SK-MEL-5 (cell line): ENCODE data around the gene HAUS5. TPM values are rescaled to one million over a fixed set of nuclear protein-coding genes. Genes with fewer than 3 reads are reported as not detected.
"Not testable (repeated sequence)": the region's sequence is repeated elsewhere in the genome, so short reads cannot be mapped to it uniquely, and the experiment has no call there.

Source experiments
- DNase-seq: peaks from one replicate; pipeline ENCODE4 v3.0.0-alpha.2; 2016; ENCODE audit warnings: low read depth, low spot score
- in situ Hi-C: cut with HindIII; loops from 2 replicates; pipeline ENCODE4 v1.10.0; 2016; ENCODE audit warnings: low sequenced_read_pairs, high pct_unique_total_duplicates, low pct_unique_long_range_greater_than_20kb
- total RNA-seq: library from RNA; depleted of rRNA; stranded (reverse); fragments of >200 nt; shearing (Covaris generic); gene quantifications from 2 replicates; pipeline ENCODE4 v1.2.3, GENCODE V29; 2014

HAUS5 gene
- total RNA-seq, 1 experiment from 2014 or later, result 11.1 TPM

- in situ Hi-C loops, result no loop called here
- no peak for DNase-seq
Measured at GRCh38 chr19:35633727-35634440, 21.3 kb downstream of the HAUS5 start.

- in situ Hi-C loops, result no loop called here
- no peak for DNase-seq
Measured at GRCh38 chr19:35636651-35637050, 24.1 kb downstream of the HAUS5 start.

GRCh38 chr19:35637165-35637564 is 24.6 kb downstream of the HAUS5 start:
- no peak for DNase-seq
- in situ Hi-C loops, result no loop called here

GRCh38 chr19:35639321-35639639 is 26.7 kb downstream of the HAUS5 start:
- no peak for DNase-seq
- in situ Hi-C loops, result no loop called here

DNA sequence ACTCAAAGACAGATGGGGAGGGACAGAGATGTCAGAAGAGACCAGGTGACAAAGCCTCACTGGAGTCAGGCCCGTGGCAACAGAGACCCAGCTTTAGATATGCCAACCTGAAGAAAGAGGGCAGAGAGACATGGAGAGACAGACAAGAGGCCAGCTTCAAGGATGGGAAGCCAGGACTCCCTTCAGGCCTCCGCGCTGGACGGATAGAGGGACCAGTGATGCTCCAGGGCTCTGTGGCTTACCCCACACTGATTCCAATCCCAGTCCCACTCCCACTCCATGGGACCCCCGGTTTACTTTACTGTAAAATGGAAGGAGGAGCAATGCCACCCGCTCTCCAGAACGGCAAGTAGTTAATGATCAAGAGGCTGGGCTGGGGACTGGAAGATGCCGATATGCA is 27.3 kb downstream of the HAUS5 start:
- DNase-seq, result no peak
- in situ Hi-C loops, result no loop called here

DNA sequence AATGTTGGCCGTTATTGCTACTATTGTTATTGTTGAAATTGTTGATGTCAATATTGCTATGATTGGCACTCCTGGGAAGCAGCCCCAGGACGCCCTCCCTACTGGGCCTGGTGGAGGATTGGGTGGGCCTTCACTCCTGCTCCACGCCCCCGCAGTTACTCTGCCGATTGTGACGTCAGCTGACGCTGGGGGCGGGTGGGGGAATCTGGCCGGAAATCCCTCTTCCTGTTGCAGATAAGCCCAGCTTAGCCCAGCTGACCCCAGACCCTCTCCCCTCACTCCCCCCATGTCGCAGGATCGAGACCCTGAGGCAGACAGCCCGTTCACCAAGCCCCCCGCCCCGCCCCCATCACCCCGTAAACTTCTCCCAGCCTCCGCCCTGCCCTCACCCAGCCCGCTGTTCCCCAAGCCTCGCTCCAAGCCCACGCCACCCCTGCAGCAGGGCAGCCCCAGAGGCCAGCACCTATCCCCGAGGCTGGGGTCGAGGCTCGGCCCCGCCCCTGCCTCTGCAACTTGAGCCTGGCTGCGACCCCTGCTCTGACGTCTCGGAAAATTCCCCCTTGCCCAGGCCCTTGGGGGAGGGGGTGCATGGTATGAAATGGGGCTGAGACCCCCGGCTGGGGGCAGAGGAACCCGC is 29.1 kb downstream of the HAUS5 start, which contains the start of gene ETV2:
ETV2 (plus strand) TSS at position 231 of the 637 bp plus-strand sequence. CDS start 716 bp downstream, outside the sequence.
- in situ Hi-C loops, result no loop called here
- DNase-seq, result peak; percentile 16

DNA sequence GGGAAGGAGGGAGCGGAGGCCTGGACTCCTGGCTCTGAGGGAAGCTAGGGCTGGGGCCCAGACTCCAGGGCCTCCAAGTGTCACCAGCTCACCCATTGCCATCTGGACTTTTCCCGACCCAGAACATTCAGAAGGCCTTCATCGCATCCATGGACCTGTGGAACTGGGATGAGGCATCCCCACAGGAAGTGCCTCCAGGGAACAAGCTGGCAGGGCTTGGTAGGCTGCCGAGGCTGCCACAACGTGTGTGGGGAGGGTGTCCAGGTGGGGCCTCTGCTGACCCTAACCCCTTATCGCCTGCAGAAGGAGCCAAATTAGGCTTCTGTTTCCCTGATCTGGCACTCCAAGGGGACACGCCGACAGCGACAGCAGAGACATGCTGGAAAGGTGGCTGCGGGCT is 29.8 kb downstream of the HAUS5 start:
- DNase-seq, result no peak
- in situ Hi-C loops, result no loop called here

GRCh38 chr19:35642798-35643254 is 30.3 kb downstream of the HAUS5 start:
- no peak for DNase-seq
- in situ Hi-C loops, result no loop called here

DNA sequence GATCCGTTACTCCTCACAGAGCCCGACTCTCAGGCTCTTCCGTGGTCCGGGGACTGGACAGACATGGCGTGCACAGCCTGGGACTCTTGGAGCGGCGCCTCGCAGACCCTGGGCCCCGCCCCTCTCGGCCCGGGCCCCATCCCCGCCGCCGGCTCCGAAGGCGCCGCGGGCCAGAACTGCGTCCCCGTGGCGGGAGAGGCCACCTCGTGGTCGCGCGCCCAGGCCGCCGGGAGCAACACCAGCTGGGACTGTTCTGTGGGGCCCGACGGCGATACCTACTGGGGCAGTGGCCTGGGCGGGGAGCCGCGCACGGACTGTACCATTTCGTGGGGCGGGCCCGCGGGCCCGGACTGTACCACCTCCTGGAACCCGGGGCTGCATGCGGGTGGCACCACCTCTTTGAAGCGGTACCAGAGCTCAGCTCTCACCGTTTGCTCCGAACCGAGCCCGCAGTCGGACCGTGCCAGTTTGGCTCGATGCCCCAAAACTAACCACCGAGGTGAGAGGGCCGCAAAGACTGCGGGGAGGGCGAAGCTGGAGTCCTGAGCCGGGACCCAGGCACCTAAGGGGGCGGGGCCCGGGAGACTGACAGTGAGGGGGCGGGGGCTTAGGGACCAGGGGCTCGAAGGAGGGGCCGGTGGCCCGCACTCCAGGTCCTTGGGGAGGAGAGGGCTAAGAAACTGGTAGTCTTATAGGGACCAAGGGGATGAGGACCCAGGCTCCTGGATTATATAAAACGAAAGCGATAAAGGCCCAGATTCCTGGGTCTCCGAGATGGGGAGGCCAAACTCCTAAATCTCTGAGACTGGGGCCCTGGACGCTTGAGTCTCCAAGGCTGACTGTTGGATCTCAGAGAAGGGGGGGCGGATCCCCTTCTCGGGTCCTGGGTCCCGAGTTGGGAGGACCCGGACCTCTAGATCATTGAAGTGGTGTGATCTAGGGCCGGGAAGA is 31.0 kb downstream of the HAUS5 start:
- peak; percentile 74 for DNase-seq
- in situ Hi-C loops, result no loop called here

DNA sequence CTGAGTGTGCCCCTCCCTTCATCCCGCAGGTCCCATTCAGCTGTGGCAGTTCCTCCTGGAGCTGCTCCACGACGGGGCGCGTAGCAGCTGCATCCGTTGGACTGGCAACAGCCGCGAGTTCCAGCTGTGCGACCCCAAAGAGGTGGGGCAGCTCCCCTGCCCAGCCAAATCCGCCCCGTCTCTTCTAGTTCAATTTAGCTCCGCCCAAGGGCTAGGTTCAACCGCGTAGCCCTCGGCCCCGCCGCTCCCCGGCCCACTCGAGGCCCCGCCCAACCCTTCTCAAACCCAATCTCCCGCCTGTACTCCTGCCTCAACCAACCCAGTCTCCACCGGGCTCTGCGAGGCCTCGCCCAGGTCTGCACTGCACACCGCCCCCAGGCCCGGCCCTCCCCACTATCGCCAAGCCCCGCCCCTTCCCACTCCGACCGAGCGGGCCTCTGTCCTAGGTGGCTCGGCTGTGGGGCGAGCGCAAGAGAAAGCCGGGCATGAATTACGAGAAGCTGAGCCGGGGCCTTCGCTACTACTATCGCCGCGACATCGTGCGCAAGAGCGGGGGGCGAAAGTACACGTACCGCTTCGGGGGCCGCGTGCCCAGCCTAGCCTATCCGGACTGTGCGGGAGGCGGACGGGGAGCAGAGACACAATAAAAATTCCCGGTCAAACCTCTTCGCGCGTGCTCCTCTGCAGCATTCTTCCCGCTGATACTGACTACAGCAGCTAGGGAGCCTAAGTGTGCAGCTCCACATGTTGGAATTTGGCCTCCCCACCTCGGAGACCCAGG is 31.9 kb downstream of the HAUS5 start:
- DNase-seq, result peak; percentile 94
- in situ Hi-C loops, result no loop called here

GRCh38 chr19:35644987-35645679 is 32.6 kb downstream of the HAUS5 start:
- DNase-seq, result peak; percentile 71
- in situ Hi-C loops, result no loop called here

- in situ Hi-C loops, result no loop called here
- DNase-seq, result no peak
Measured at GRCh38 chr19:35645680-35646511, 33.4 kb downstream of the HAUS5 start.

- in situ Hi-C loops, result no loop called here
- DNase-seq, result peak; percentile 98
Measured at GRCh38 chr19:35648017-35648961, 35.8 kb downstream of the HAUS5 start, which contains the start of gene COX6B1. TSS of gene COX6B1 (plus strand) at chr19:35648323. CDS start at chr19:35651244, 2,921 bp downstream.

DNA sequence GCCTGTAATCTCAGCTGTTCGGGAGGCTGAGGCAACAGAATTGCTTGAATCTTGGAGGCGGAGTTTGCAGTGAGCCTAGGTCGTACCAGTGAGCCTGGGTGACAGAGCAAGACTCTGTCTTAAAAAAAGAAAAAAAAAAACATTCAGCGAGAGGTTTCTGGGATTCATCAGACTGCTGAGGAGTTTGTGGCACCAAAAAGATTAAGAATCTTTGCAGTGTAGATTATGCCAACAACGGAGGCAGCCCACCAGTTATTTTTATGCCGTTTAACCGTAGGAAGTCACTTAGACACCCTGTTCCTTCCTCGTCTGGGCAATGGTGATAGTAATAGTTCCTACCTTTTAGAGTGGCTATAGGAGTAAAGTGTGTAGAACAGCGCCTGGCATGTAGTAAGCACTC is 38.0 kb downstream of the HAUS5 start:
- in situ Hi-C loops, result no loop called here

GRCh38 chr19:35654828-35655227 is 42.3 kb downstream of the HAUS5 start:
- DNase-seq, in situ Hi-C loops: not testable (repeated sequence)

More for the DNA sequence above, 38.0 kb downstream of the HAUS5 start:
- DNase-seq, result no peak
